Choroid plexus epithelial cell (primary cell): ENCODE measurements around the gene C1orf232.

Source experiments
- DNase-seq: peaks from one replicate; pipeline ENCODE4 v3.0.0-alpha.2; 2010; ENCODE audit warnings: low read depth
- H3K4me3 ChIP-seq: 2 replicates; pipeline ENCODE4 v1.5.1; 2011; ENCODE audit warnings: low read depth, mild to moderate bottlenecking, control low read depth, low read length, moderate library complexity
- CTCF ChIP-seq: conservative IDR thresholded peaks from 2 replicates; pipeline ENCODE4 v1.5.1; 2011; ENCODE audit warnings: low read depth, mild to moderate bottlenecking, control low read depth, inconsistent platforms, low read length, moderate library complexity

The C1orf232 gene

GRCh38 chr1:26169198-26169554 is 413 bp upstream of the C1orf232 start:
- no peak overlapping the region for H3K4me3 ChIP-seq
- no peak for DNase-seq

GRCh38 chr1:26166719-26167281 is 2.0 kb downstream of the C1orf232 start:
- no peak for DNase-seq

More at GRCh38 chr1:26169198-26169554, 413 bp upstream of the C1orf232 start:
- TF ChIP-seq CTCF: no peak

DNA sequence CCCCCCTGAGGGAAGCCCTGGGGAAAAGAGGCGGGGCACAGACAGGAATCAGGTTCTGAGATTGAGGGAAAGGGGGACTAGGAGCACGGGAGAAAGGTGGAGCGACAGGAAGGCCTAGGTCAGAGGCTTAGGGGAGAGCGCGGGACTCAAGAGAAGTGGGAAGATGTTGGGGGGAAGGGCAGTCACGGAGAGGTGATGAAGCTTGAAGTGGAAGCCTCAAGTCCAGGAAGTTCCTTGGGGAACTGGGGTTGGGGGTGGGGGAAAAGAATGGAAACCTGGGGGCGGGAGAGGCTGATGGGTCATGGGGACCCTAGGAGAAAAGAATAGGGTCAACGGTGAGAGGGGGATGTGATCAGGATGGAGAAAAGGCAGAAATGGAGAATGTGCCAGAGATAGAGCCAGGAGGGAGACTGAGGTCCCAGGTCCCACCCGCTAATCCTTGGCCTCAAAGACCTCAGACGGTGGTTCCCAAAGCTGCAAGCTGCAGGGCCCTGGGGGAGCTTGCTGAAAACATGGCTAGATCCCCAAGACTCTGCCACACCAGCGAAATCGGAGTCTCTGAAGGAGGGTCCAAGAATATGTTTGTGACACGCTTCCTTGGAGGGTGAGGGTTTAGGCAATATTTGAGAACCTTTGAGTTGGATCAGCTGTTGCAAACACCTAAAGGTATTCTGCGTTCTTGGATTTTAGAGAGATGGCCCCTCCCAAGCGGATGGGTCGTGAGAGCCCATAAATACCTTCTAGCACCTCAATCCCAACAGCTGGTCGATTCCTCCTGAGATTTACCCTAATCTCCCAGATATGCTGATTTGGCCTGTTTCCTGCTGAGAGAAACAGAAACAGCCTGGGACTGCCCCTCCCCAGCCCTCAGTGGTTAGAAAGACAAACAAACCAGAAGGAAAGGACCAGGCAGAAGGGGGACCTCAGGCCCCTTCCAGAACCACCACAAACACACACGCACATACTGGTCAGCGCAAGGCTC is 3.6 kb downstream of the C1orf232 start:
- peak; percentile 23 for DNase-seq
- no peak overlapping the region for H3K4me3 ChIP-seq
- TF ChIP-seq CTCF: no peak

More at GRCh38 chr1:26166719-26167281, 2.0 kb downstream of the C1orf232 start:
- no peak overlapping the region for H3K4me3 ChIP-seq
- TF ChIP-seq CTCF: no peak

DNA sequence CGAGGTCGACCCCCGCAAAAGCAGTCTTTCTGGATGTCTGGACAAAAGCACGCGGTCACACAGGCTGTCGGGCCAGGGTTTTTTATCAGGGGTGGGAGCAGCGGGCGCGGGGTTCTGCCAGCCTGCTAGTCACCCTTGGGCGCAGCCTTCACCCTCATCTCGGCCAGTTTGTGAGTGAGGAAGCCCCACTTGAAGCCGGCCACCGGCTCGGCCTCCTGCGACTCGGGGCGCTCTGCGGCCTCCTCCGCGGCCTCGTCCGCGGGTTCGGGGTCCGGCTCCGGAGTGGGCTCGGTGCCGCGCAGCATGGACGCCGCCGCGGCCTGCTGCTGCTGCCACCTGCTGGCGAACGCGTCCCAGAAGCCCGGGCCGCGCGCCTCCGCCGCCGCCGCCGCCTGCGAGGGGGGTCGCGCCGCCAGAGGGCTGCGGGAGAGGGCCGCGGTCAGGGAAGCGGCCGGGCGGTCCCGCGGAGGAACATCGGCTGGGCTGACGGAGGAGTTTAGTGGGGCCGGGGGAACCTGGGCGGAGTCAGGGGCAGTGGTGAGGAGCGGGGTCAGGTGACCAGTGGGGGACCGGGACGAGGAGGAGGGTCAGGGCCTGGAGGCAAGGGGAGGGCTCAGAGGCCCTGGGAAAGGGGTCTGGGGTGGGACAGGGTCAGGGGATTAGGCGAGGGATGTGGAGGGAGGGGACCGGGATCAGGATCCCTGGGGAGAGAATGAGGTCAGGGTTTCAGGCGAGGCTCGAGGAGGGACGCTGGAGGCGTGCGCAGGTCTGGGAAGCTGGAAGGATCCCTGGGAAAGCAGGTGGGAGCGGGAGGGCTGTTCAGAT is 4.5 kb downstream of the C1orf232 start:
- H3K4me3 ChIP-seq: peak overlapping the region; percentile 44
- peak; percentile 39 for TF ChIP-seq CTCF
- DNase-seq: no peak

DNA sequence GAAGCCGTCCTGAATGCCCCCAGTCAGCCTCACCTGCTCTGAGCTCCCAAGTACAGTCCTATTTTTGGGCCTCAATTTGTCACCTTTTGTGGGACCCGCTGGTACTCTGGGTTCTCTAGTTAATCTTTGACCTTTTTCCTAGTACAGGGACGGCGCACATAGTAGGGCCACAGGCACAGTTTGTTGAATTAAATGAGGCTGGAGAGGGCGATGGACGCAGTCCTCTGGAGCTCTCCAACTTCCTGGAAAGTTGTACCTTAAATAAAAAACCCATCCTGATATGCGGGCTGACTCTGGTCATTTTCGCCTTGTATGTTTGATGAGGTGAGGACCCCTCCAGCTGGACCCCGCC is 5.1 kb downstream of the C1orf232 start:
- no peak for DNase-seq

More for the DNA sequence above, 5.1 kb downstream of the C1orf232 start:
- no peak for TF ChIP-seq CTCF
- H3K4me3 ChIP-seq: no peak overlapping the region
